Measurements from ENCODE around the gene ANXA5. TPM values are rescaled to one million over a fixed set of nuclear protein-coding genes. Genes with fewer than 3 reads are reported as not detected.

The ANXA5 gene
- total RNA-seq, 1 experiment from 2014 or later = 231 TPM

DNA sequence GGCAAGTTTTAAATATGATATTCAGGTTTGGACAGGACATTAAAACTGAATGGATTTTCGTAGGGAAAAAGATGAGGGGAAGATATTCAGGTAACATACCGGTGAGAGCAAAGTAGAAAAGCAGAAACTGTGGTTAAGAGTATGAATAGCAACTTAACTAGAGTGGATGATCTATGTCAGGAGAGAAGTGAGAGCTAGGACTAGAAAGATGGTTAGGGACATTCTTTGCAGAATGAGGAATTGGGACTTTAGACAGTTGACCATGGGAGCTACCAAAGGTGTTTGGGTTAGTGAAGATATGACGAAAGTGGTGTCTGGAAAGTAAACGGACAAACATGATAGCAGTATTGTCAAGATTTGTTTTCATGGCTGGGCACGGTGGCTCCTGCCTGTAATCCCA is 45.2 kb downstream of the ANXA5 start:
- Histone ChIP-seq H3K79me2 (ENCODE audit: insufficient read depth, low read length) (no peaks in the 10 kb centered on the region), H3K27me3 (ENCODE audit: insufficient read depth, low read length) (no peaks in the 10 kb centered on the region), H3K9me3 (ENCODE audit: control insufficient read depth, low read depth, low read length) (no peaks in the 10 kb centered on the region), H2AFZ (ENCODE audit: low read length) (no peak overlapping the region), H3K4me2 (ENCODE audit: insufficient read depth, insufficient read length, low read length) (no peak overlapping the region), H3K4me1 (ENCODE audit: insufficient read depth, low read length) (no peaks in the 10 kb centered on the region), H4K91ac (ENCODE audit: insufficient read length, low read depth, low read length) (no peak overlapping the region), H3K4ac (ENCODE audit: low read depth, low read length) (no peak overlapping the region), H3K14ac (ENCODE audit: insufficient read depth, low read length) (no peak overlapping the region), H4K20me1 (ENCODE audit: control insufficient read depth, insufficient read depth, insufficient read length) (no peaks in the 10 kb centered on the region), H2BK15ac (ENCODE audit: low read depth, low read length) (no peak overlapping the region), H2BK20ac (ENCODE audit: low read depth, low read length, poor library complexity, severe bottlenecking) (no peak overlapping the region), H2BK12ac (ENCODE audit: insufficient read length, low read depth, low read length) (no peak overlapping the region), H3K23ac (ENCODE audit: insufficient read length, low read depth, low read length) (no peak overlapping the region), H2BK5ac (ENCODE audit: insufficient read length, low read length) (no peak overlapping the region), H4K5ac (ENCODE audit: insufficient read length, low read depth, low read length) (no peak overlapping the region), H3K79me1 (ENCODE audit: insufficient read depth, low read depth, low read length, poor library complexity, severe bottlenecking) (no peaks in the 10 kb centered on the region), H3K18ac (ENCODE audit: insufficient read length, low read depth, low read length) (no peak overlapping the region), H3K9ac (ENCODE audit: extremely low read depth, insufficient read length, low read length) (no peak overlapping the region), H2AK5ac (ENCODE audit: insufficient read length, low read length) (no peak overlapping the region), H2BK120ac (ENCODE audit: low read depth, low read length, poor library complexity, severe bottlenecking) (no peak overlapping the region), H3K27ac (ENCODE audit: insufficient read length, low read depth, low read length) (no peak overlapping the region), H4K8ac (replicated peaks; ENCODE audit: insufficient read length, low read depth, low read length) (no peak overlapping the region), H3T11ph (ENCODE audit: low read length) (no peak overlapping the region), H3K56ac (ENCODE audit: insufficient read length, low read depth, low read length) (no peak overlapping the region), H3K23me2 (ENCODE audit: insufficient read length, low read depth, low read length, poor library complexity, severe bottlenecking) (no peaks in the 10 kb centered on the region)
- Mint-ChIP-seq H3K9me3 (no peaks in the 10 kb centered on the region), H3K36me3 (ENCODE audit: insufficient read depth in 1 of 3, low read depth in 3 of 3) (no peaks in the 10 kb centered on the region), H3K27me3 (ENCODE audit: low read depth) (no peaks in the 10 kb centered on the region), H3K4me3 (no peak overlapping the region), H3K27ac (no peak overlapping the region), H3K4me1 (no peaks in the 10 kb centered on the region)
- DNase-seq = no peak
- TF ChIP-seq, protein P1, sequence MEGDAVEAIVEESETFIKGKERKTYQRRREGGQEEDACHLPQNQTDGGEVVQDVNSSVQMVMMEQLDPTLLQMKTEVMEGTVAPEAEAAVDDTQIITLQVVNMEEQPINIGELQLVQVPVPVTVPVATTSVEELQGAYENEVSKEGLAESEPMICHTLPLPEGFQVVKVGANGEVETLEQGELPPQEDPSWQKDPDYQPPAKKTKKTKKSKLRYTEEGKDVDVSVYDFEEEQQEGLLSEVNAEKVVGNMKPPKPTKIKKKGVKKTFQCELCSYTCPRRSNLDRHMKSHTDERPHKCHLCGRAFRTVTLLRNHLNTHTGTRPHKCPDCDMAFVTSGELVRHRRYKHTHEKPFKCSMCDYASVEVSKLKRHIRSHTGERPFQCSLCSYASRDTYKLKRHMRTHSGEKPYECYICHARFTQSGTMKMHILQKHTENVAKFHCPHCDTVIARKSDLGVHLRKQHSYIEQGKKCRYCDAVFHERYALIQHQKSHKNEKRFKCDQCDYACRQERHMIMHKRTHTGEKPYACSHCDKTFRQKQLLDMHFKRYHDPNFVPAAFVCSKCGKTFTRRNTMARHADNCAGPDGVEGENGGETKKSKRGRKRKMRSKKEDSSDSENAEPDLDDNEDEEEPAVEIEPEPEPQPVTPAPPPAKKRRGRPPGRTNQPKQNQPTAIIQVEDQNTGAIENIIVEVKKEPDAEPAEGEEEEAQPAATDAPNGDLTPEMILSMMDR (conservative IDR thresholded peaks at IDR 0.05) = no peak
- WGBS (ENCODE audit: extremely low coverage, insufficient read length, low lambda C conversion rate) = no CpG with 5 or more reads among the region's 5 CpGs
